Psoas muscle (tissue), 8 donors: ENCODE results near the gene AACS. TPM values are rescaled to one million over a fixed set of nuclear protein-coding genes. Genes with fewer than 3 reads are reported as not detected.

Experiments used
- ATAC-seq, 4 donors: fragments of 200-7000 bp; cut with Tn5 transposase; one replicate each; pipeline ENCODE4 v1.9.1; 2020; ENCODE audit warnings: moderate library complexity in 3 of 4, mild to moderate bottlenecking in 2 of 4
- DNase-seq, 2 donors: peaks; one replicate each; pipeline ENCODE4 v3.0.0-alpha.2; 2020
- H3K27ac ChIP-seq: fragments of 200-600 bp; one replicate; pipeline ENCODE4 v1.8.0; 2022
- H3K27me3 ChIP-seq, 3 donors: fragments of 200-600 bp in 1 of 3; one replicate each; pipeline versions ENCODE4 v1.6.1 to v1.8.0; 2013 to 2022; ENCODE audit warnings: low read length in 2 of 3, mild to moderate bottlenecking in 2 of 3, moderate library complexity in 1 of 3; ENCODE audit not compliant: insufficient read depth in 3 of 3
- H3K36me3 ChIP-seq, 2 donors: fragments of 200-600 bp in 1 of 2; one replicate each; pipeline versions ENCODE4 v1.6.1 to v1.8.0; 2013 to 2022; ENCODE audit warnings: low read depth in 1 of 2, mild to moderate bottlenecking in 1 of 2, moderate library complexity in 1 of 2; ENCODE audit not compliant: insufficient read depth in 1 of 2
- H3K4me1 ChIP-seq: fragments of 200-600 bp; one replicate; pipeline ENCODE4 v1.8.0; 2022
- H3K4me3 ChIP-seq: fragments of 200-600 bp; one replicate; pipeline ENCODE4 v1.8.0; 2022; ENCODE audit warnings: mild to moderate bottlenecking
- H3K9me3 ChIP-seq: fragments of 200-600 bp; one replicate; pipeline ENCODE4 v1.8.0; 2022
- WGBS, 3 donors: extraction: QIAGEN DNeasy Blood & Tissue Kit; methylation state at CpG; one replicate each; pipeline versions ENCODE4 v1.1.6 to v1.1.7; 2013; 5-methylcytosine and 5-hydroxymethylcytosine counted together
- intact Hi-C, 2 donors: fragments of 100-400 bp; cut with DNase I; formaldehyde crosslinking; loops; one replicate each; pipeline versions ENCODE4 v1.11.0 to v1.14.2; 2022
- polyA plus RNA-seq, 3 donors: library from polyadenylated mRNA; stranded (reverse); fragments of 200-250 nt; gene quantifications; one replicate each; pipeline ENCODE4 v1.2.3, GENCODE V29; 2013
- total RNA-seq, 4 donors: library from RNA; stranded (reverse); fragmentation: NEBNext Ultra II Directional in 2 of 4; extraction: Animal tissue kit (Norgen Biotek cat#: 25700) in 2 of 4; gene quantifications; one replicate each; pipeline versions ENCODE4 v1.2.1 to v1.2.4, GENCODE V29; 2021 to 2023
- TF ChIP-seq, protein P1 (sequence below): fragments of 200-600 bp; IDR thresholded peaks from one replicate; pipeline ENCODE4 v1.8.0; 2022; ENCODE audit warnings: antibody characterized with exemption
- donor health status: healthy with polysubstance abuse.
- donor health status: DM: no; HTN: no; CAD: no; lungs with moderate emphysema.
- donor health status: Bipolar disorder and iron deficiency.
- donor health status: healthy.
- donor health status: DM: yes; HTN: yes; CAD: no.
- donor health status: DM: no; HTN: no; CAD: no.
- donor health status: DM: no; HTN: no; CAD: no.
- donor health status: DM: yes; HTN: yes; CAD: no.

Gene AACS
- total and polyA plus RNA-seq, 7 donors = 3.2 to 9.5 (median 5.7) TPM

DNA sequence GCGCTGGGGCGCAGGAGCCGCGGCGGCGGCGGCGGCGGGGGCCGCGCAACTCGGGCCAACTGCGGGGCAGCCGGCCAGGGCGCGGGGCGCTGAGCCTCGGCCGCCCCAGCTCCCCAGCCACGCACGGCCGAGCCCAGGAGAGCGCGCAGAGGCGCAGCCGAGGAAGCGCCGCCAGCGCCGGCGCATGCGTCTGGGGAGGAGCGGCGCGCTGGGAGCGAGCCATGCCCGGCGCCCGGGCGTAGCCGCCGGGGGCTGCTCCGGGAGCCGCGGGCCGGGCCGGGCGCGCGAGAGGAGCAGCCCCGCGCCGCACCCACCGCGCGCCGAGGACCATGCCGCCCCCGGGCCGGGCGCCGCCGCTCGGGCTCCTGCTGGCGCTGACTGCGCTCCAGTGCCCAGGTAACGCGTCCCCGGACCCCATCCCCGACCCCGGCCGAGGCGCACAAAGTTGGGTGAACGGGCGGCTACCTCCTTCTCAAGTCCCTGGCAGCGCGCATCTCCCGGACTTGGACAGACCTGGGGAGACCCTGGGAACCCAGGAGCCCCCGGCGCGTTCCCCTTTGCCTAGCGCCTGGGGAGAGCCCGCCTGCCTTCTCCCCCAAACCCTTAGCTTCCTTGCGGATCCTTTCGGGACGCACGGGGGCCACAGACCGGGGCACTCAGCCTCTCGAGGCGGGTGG lies 121.4 kb downstream of the AACS start:
- peak overlapping the region; percentile 52 for H3K4me3 ChIP-seq
- WGBS, 3 donors = 0 to 1% (median 0%) methylated on average over 37 to 90 of the region's 90 CpGs
- ATAC-seq (peak in 1 of 4 donors; percentile 26), DNase-seq (no peak)
- H3K36me3 ChIP-seq = no peaks in the 10 kb centered on the region
- TF ChIP-seq, protein P1, sequence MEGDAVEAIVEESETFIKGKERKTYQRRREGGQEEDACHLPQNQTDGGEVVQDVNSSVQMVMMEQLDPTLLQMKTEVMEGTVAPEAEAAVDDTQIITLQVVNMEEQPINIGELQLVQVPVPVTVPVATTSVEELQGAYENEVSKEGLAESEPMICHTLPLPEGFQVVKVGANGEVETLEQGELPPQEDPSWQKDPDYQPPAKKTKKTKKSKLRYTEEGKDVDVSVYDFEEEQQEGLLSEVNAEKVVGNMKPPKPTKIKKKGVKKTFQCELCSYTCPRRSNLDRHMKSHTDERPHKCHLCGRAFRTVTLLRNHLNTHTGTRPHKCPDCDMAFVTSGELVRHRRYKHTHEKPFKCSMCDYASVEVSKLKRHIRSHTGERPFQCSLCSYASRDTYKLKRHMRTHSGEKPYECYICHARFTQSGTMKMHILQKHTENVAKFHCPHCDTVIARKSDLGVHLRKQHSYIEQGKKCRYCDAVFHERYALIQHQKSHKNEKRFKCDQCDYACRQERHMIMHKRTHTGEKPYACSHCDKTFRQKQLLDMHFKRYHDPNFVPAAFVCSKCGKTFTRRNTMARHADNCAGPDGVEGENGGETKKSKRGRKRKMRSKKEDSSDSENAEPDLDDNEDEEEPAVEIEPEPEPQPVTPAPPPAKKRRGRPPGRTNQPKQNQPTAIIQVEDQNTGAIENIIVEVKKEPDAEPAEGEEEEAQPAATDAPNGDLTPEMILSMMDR = no peak
- no peak overlapping the region for H3K27ac ChIP-seq
- peaks cover 14% of the 10 kb centered on the region for H3K4me1 ChIP-seq
- no peaks in the 10 kb centered on the region for H3K9me3 ChIP-seq
- intact Hi-C loops = no loop called here
- peaks cover 0 to 49% (median 10%) of the 10 kb centered on the region in 3 donors for H3K27me3 ChIP-seq

DNA sequence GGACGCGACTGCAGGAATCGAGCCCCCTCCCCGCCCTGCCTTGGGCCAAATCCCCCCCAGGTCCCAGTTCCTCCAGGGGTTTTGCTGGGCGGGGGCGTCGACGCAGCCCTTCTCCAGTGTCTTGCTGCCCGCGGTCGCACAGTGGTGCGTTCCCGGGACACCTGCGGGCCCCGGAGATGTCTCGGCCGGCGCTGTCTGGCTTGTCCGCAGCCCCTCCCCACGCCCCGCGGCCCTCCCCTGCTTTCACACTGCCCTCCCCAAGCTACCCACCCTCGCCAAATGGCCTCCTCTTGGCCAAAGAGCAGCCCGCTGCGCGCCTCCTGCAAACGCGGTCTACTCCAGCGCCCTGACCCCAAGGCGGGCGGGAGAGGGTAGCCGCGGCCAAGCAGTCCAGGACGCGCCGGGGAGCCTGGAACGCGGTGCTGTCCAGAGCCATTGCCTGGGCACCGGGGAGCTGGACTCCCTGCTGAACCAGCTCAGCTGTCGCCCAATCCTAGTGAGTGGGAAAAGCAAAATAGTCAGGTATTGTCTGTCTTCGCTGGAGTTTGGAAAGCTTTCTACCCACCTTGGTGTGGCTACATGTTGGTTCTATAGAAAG lies 122.0 kb downstream of the AACS start:
- H3K4me3 ChIP-seq = peak overlapping the region; percentile 52
- peaks cover 0 to 49% (median 10%) of the 10 kb centered on the region in 3 donors for H3K27me3 ChIP-seq
- TF ChIP-seq, protein P1 = no peak
- DNase-seq = no peak
- peak in 1 of 4 donors; percentile 8 for ATAC-seq
- no peaks in the 10 kb centered on the region for H3K36me3 ChIP-seq
- no peaks in the 10 kb centered on the region for H3K9me3 ChIP-seq
- intact Hi-C loops = no loop called here
- WGBS, 3 donors = 0 to 1% (median 1%) methylated on average over 30 to 41 of the region's 41 CpGs
- peaks cover 14% of the 10 kb centered on the region for H3K4me1 ChIP-seq
- H3K27ac ChIP-seq = no peak overlapping the region

DNA sequence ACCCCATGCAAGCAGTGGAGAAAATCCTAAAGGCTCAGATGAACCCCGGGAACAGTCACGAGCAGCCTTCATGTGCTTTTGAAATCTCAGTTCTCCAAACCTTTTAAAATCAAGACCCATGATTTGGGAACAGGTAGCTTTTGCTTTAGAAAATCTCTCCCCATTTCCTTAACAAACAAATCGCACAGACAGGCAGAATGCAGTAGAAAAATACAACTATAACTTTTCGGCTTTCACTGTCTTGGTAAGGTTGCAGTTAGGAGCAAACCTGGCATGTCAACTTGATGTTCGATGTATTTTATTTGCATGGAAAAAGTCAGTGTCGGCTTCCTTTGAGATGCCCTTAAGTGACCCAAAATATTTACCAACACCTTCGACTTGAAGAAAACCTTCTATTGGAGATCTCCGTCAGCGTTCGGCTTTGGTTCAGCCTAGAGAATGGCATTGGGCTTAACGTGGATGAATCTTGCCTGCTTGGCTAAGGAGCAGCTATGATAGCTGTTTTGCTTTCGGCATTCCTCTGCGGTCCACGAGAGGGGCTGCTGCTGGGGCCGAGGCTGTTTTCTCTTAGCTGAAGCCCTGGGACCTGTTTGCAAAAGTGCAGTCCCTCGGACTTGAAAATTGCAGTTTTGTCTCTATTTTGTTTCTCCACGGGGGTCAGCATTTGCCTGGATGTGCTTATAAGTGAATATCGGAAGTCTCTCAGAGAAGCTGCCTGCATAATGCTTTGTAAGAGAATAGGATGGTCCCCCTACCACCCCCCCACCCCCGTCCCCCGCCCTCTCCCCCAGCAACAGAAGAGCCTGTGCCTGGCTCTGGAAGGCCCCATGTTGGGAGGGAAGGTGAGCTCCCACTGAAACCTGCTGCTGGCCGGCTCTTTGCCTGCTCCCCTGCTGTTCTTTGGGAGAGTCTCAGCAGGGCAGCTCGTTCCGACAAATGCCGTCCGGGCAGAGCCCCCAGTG lies 122.8 kb downstream of the AACS start:
- 2 to 3% (median 2%) methylated on average over 25 of the region's 25 CpGs for WGBS, 3 donors
- DNase-seq (no peak), ATAC-seq (no peak)
- TF ChIP-seq, protein P1 = no peak
- Histone ChIP-seq H3K4me3 (peak overlapping the region; percentile 52), H3K9me3 (no peaks in the 10 kb centered on the region), H3K27ac (no peak overlapping the region), H3K36me3 (no peaks in the 10 kb centered on the region), H3K27me3 (peaks cover 0 to 50% (median 10%) of the 10 kb centered on the region in 3 donors), H3K4me1 (peaks cover 14% of the 10 kb centered on the region)
- intact Hi-C loops = no loop called here

DNA sequence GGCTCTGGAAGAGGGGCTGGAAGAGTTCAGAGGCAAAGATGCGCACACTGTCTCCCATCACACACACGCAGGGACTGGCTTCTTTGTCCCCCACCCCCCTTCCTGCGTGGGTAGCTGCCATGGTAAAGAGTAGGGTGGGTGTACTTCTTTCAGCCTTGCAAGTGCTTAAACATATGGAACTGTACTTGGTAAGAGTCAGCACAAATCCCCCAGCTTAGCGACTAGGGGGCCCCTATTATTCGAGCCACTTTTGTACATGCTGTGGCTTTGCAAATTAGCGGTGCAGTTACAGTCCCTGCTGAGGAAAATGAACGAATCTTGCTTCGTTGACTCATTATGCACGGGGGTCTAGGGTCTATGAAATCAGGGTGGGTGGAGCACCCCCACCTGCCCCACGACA lies 123.8 kb downstream of the AACS start:
- Histone ChIP-seq H3K4me3 (no peak overlapping the region), H3K36me3 (no peaks in the 10 kb centered on the region), H3K9me3 (no peaks in the 10 kb centered on the region), H3K27me3 (peaks cover 0 to 56% (median 13%) of the 10 kb centered on the region in 3 donors), H3K27ac (no peak overlapping the region), H3K4me1 (peaks cover 14% of the 10 kb centered on the region)
- intact Hi-C loops = no loop called here
- TF ChIP-seq, protein P1 = no peak
- no peak for DNase-seq
- no peak for ATAC-seq
- 3 to 11% (median 9%) methylated on average over 10 of the region's 10 CpGs for WGBS, 3 donors
